WTC11 (cell line): ENCODE data around the gene USP44. TPM values are rescaled to one million over a fixed set of nuclear protein-coding genes. Genes with fewer than 3 reads are reported as not detected.

Experiments used
- ATAC-seq: fragments of 200-7000 bp; cut with Tn5 transposase; 2 replicates; pipeline ENCODE4 v1.10.0; 2021; ENCODE audit warnings: mild to moderate bottlenecking, moderate library complexity
- CTCF ChIA-PET: fragments of 300-600 bp; sonication (Branson Sonifier 250); formaldehyde crosslinking; loops from one replicate; lab custom pipeline; 2021; ENCODE audit warnings: antibody characterized with exemption; lab: Charles Lee
- POLR2A ChIA-PET: fragments of 350-600 bp; sonication (Branson Sonifier 250); formaldehyde crosslinking; loops from one replicate; lab custom pipeline; 2021; ENCODE audit warnings: antibody characterized with exemption; lab: Charles Lee
- DNase-seq: peaks from one replicate; pipeline ENCODE4 v3.0.0; 2021; ENCODE audit warnings: low spot score
- H3K27ac Mint-ChIP-seq: 2 replicates; pipeline ENCODE4 v1.8.0; 2021; ENCODE audit warnings: mixed read lengths
- H3K27me3 Mint-ChIP-seq: 2 replicates; pipeline ENCODE4 v1.8.0; 2021; ENCODE audit warnings: low read depth, mild to moderate bottlenecking, moderate library complexity, mixed read lengths
- H3K36me3 Mint-ChIP-seq: 2 replicates; pipeline ENCODE4 v1.8.0; 2021; ENCODE audit warnings: mixed read lengths
- H3K4me1 Mint-ChIP-seq: 2 replicates; pipeline ENCODE4 v1.8.0; 2022; ENCODE audit warnings: mixed read lengths
- H3K4me3 Mint-ChIP-seq: 2 replicates; pipeline ENCODE4 v1.8.0; 2021; ENCODE audit warnings: mild to moderate bottlenecking, moderate library complexity, mixed read lengths
- H3K9me3 Mint-ChIP-seq: 2 replicates; pipeline ENCODE4 v1.8.0; 2021; ENCODE audit warnings: mixed read lengths
- ARID4B ChIP-seq: sonication (generic); formaldehyde crosslinking; IDR thresholded peaks from 2 replicates; pipeline ENCODE4 v1.8.0; 2023; ENCODE audit warnings: missing genetic modification reagents, mild to moderate bottlenecking, borderline replicate concordance
- CBFB ChIP-seq: sonication (generic); formaldehyde crosslinking; IDR thresholded peaks from 2 replicates; pipeline ENCODE4 v1.8.1; 2022; ENCODE audit warnings: mild to moderate bottlenecking, low read depth, missing genetic modification reagents
- E2F1 ChIP-seq: sonication (generic); formaldehyde crosslinking; IDR thresholded peaks from 2 replicates; pipeline ENCODE4 v1.8.0; 2022; ENCODE audit warnings: mild to moderate bottlenecking, missing genetic modification reagents
- ELF4 ChIP-seq: sonication (generic); formaldehyde crosslinking; IDR thresholded peaks from 2 replicates; pipeline ENCODE4 v1.8.1; 2022; ENCODE audit warnings: low read depth, mild to moderate bottlenecking, moderate library complexity, missing genetic modification reagents
- ERG ChIP-seq: fragments of 250-450 bp; sonication (Bioruptor Pico); IDR thresholded peaks from 2 replicates; pipeline ENCODE4 v1.8.0; 2021; ENCODE audit warnings: mild to moderate bottlenecking
- GRHL2 ChIP-seq: fragments of 250-450 bp; sonication (Bioruptor Pico); IDR thresholded peaks from 2 replicates; pipeline ENCODE4 v1.8.0; 2022; ENCODE audit warnings: mild to moderate bottlenecking, moderate library complexity; ENCODE audit not compliant: insufficient replicate concordance, severe bottlenecking
- IRF2 ChIP-seq: sonication (generic); formaldehyde crosslinking; IDR thresholded peaks from 2 replicates; pipeline ENCODE4 v1.8.0; 2022; ENCODE audit warnings: low read depth, missing genetic modification reagents, borderline replicate concordance
- NFYB ChIP-seq: sonication (generic); formaldehyde crosslinking; conservative IDR thresholded peaks from 2 replicates; pipeline ENCODE4 v1.8.0; 2022; ENCODE audit warnings: low read depth, missing genetic modification reagents
- NR2C2 ChIP-seq: sonication (generic); formaldehyde crosslinking; IDR thresholded peaks from 2 replicates; pipeline ENCODE4 v1.8.0; 2022; ENCODE audit warnings: mild to moderate bottlenecking, missing genetic modification reagents
- PREB ChIP-seq: sonication (generic); formaldehyde crosslinking; IDR thresholded peaks from 2 replicates; pipeline ENCODE4 v1.8.1; 2022; ENCODE audit warnings: mild to moderate bottlenecking, missing genetic modification reagents, moderate library complexity, borderline replicate concordance
- RORB ChIP-seq: fragments of 250-450 bp; sonication (Bioruptor Pico); IDR thresholded peaks from 2 replicates; pipeline ENCODE4 v1.9.0; 2021; ENCODE audit warnings: mild to moderate bottlenecking
- ZBTB43 ChIP-seq: sonication (generic); formaldehyde crosslinking; IDR thresholded peaks from 2 replicates; pipeline ENCODE4 v1.8.1; 2023; ENCODE audit warnings: mild to moderate bottlenecking, missing genetic modification reagents
- ZNF232 ChIP-seq: sonication (generic); formaldehyde crosslinking; IDR thresholded peaks from 2 replicates; pipeline ENCODE4 v1.8.0; 2022; ENCODE audit warnings: mild to moderate bottlenecking, missing genetic modification reagents
- ZNF423 ChIP-seq: fragments of 250-450 bp; sonication (Bioruptor Pico); IDR thresholded peaks from 2 replicates; pipeline ENCODE4 v2.1.2; 2022; ENCODE audit warnings: mild to moderate bottlenecking, moderate library complexity
- ZNF532 ChIP-seq: fragments of 250-450 bp; sonication (Bioruptor Pico); IDR thresholded peaks from 2 replicates; pipeline ENCODE4 v1.9.0; 2021; ENCODE audit warnings: mild to moderate bottlenecking, borderline replicate concordance
- ZSCAN18 ChIP-seq: fragments of 250-450 bp; sonication (Bioruptor Pico); IDR thresholded peaks from 2 replicates; pipeline ENCODE4 v2.1.2; 2022; ENCODE audit warnings: mild to moderate bottlenecking, moderate library complexity
- total RNA-seq: library from RNA; stranded (reverse); gene quantifications from 3 replicates; pipeline ENCODE4 v1.2.3, GENCODE V29; 2021
- TF ChIP-seq, protein P1 (sequence below): sonication (generic); formaldehyde crosslinking; IDR thresholded peaks from 2 replicates; pipeline ENCODE4 v1.8.0; 2022; ENCODE audit warnings: mild to moderate bottlenecking, missing genetic modification reagents
- TF ChIP-seq, protein P2 (sequence below): sonication (generic); formaldehyde crosslinking; IDR thresholded peaks from 2 replicates; pipeline ENCODE4 v1.8.1; 2023; ENCODE audit warnings: mild to moderate bottlenecking, missing genetic modification reagents

Gene USP44
- total RNA-seq, 1 experiment from 2014 or later = 93.4 TPM

DNA sequence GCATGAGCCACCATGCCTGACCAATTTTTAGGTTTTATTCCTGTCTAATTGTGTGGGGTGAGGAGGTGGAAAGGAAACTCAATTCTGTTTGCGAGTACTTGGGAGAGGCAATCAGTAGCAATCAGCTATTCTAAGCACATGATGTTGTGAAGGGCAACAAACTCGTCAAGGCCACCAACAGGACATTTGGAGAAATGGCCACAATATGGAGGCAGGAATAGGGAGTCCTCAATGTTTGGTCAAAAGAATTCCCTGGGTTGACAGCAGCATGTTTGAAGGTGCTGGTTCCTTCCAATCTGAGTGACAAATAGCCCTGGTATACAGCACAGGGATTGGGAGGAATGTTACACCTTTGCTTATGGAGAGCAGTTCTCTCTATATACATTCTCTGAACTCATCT lies 32.7 kb upstream of the USP44 start:
- Mint-ChIP-seq H3K4me1 (peaks cover 4% of the 10 kb centered on the region; the same call in 1 of the 2 replicates), H3K36me3 (no peaks in the 10 kb centered on the region), H3K27ac (no peak overlapping the region), H3K4me3 (no peak overlapping the region), H3K9me3 (no peaks in the 10 kb centered on the region), H3K27me3 (no peaks in the 10 kb centered on the region)
- no peak for DNase-seq
- POLR2A ChIA-PET = no interaction called here
- ATAC-seq = no peak
- CTCF ChIA-PET = interaction anchor here (0.7 to 1.4 kb wide), 6 partner anchors 9 to 645 kb away, joined by 3 to 4 read pairs (median 4); no protein-coding TSS in a partner anchor
- TF ChIP-seq ELF4 (no peak), RORB (CRISPR knock-in tag) (no peak), IRF2 (no peak), ZNF423 (no peak), ZSCAN18 (CRISPR knock-in tag) (no peak), GRHL2 (CRISPR knock-in tag) (no peak), ZBTB43 (CRISPR knock-in tag) (no peak), ERG (CRISPR knock-in tag) (no peak), E2F1 (CRISPR knock-in tag) (no peak), PREB (CRISPR knock-in tag) (no peak), CBFB (CRISPR knock-in tag) (no peak), NFYB (no peak), ARID4B (no peak), NR2C2 (no peak), ZNF532 (CRISPR knock-in tag) (no peak), ZNF232 (CRISPR knock-in tag) (no peak)
- TF ChIP-seq, protein P1, sequence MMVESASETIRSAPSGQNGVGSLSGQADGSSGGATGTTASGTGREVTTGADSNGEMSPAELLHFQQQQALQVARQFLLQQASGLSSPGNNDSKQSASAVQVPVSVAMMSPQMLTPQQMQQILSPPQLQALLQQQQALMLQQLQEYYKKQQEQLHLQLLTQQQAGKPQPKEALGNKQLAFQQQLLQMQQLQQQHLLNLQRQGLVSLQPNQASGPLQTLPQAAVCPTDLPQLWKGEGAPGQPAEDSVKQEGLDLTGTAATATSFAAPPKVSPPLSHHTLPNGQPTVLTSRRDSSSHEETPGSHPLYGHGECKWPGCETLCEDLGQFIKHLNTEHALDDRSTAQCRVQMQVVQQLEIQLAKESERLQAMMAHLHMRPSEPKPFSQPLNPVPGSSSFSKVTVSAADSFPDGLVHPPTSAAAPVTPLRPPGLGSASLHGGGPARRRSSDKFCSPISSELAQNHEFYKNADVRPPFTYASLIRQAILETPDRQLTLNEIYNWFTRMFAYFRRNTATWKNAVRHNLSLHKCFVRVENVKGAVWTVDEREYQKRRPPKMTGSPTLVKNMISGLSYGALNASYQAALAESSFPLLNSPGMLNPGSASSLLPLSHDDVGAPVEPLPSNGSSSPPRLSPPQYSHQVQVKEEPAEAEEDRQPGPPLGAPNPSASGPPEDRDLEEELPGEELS = no peak
- TF ChIP-seq, protein P2, sequence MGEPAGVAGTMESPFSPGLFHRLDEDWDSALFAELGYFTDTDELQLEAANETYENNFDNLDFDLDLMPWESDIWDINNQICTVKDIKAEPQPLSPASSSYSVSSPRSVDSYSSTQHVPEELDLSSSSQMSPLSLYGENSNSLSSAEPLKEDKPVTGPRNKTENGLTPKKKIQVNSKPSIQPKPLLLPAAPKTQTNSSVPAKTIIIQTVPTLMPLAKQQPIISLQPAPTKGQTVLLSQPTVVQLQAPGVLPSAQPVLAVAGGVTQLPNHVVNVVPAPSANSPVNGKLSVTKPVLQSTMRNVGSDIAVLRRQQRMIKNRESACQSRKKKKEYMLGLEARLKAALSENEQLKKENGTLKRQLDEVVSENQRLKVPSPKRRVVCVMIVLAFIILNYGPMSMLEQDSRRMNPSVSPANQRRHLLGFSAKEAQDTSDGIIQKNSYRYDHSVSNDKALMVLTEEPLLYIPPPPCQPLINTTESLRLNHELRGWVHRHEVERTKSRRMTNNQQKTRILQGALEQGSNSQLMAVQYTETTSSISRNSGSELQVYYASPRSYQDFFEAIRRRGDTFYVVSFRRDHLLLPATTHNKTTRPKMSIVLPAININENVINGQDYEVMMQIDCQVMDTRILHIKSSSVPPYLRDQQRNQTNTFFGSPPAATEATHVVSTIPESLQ = no peak
